Measurements from ENCODE around the gene SPATA6L. TPM values are rescaled to one million over a fixed set of nuclear protein-coding genes. Genes with fewer than 3 reads are reported as not detected.

The SPATA6L gene
- total and polyA plus RNA-seq, 2 of the 13 experiments (the other 11 are each of a cell fraction or from before 2014, with no cell fraction given), result 1.1 to 1.9 TPM

DNA sequence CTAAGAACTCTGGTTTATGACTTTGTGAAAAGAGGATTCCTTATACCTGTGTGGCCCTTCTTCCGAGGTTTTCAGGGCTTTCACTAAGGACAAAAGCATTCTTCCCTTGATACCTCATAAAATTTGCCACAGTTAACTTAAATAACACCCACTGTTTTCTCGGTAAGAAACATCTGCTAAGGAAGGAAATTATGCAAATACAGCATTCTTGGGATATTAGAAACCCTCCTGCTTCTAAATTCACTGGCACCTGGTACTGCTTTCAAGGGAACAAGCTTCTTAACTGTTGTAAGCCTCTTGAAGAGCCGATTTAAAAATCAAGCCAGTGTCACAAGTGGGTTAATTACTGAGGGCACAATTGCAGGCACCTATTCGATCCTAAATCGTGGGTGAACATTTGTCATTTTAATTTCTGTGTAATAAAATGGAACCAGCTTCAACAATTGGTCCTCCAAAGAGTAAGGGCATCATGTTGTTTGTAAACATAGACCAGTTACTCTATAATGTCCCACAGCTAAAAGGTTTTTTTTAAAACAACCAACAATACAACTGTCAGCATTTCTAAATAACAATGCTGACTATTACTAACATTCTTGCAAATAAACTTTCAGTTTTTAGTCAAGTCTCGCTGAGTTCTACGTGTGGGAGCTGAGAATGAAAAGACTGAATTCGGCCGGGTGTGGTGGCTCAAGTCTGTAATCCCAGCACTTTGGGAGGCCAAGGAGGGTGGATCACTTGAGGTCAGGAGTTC lies 48.2 kb upstream of the SPATA6L start:
- H3K79me2 ChIP-seq (ENCODE audit: insufficient read depth, low read length), result no peaks in the 10 kb centered on the region
- CTCF ChIA-PET (ENCODE audit: low intra/inter-chr PET ratio, low total read pairs), result no interaction called here
- no peak overlapping the region for H2AFZ ChIP-seq (ENCODE audit: low read length)
- no peaks in the 10 kb centered on the region for H3K27me3 ChIP-seq (ENCODE audit: control insufficient read depth in 1 of 2, insufficient read depth in 2 of 2, low read length in 2 of 2)
- no peaks in the 10 kb centered on the region for H3K4me1 ChIP-seq (ENCODE audit: insufficient read depth, low read length)
- peaks cover 19 to 77% of the 10 kb centered on the region in 2 experiments for H3K36me3 ChIP-seq (replicated peaks in 1 of 2; ENCODE audit: control insufficient read depth in 1 of 2, insufficient read depth in 2 of 2, low read length in 2 of 2)
- H3K9me3 ChIP-seq (ENCODE audit: low read length), result no peaks in the 10 kb centered on the region
- FAIRE-seq, result no peak
- no peak overlapping the region for H3K27ac ChIP-seq (ENCODE audit: extremely low read length, insufficient read depth, low read length)
- no peak for DNase-seq (ENCODE audit: low spot score)
- BruUV-seq (replicated peaks), result no TSS peak
- H4K20me1 ChIP-seq (ENCODE audit: insufficient read depth, low read length), result no peaks in the 10 kb centered on the region
- 95% methylated on average over 9 of the region's 9 CpGs for WGBS (ENCODE audit: low lambda C conversion rate)
- no peak overlapping the region for H3K9ac ChIP-seq (ENCODE audit: insufficient read depth, low read depth, low read length)
- in situ Hi-C loops (cut with HindIII; ENCODE audit: extremely low pct_ligation_motif_present, low pct_unique_long_range_greater_than_20kb), result no loop called here
- POLR2A ChIA-PET, result no interaction called here
- TF ChIP-seq MAFK (conservative IDR thresholded peaks at IDR 0.05 in 1 of 2, IDR thresholded peaks at IDR 0.05 in 1 of 2; ENCODE audit: low read length in 2 of 2) (peak in 1 of 2 experiments; percentile 59; a peak in 2 of 4 replicates), ZNF792 (CRISPR knock-in tag; IDR thresholded peaks at IDR 0.05) (no peak), EHMT2 (IDR thresholded peaks at IDR 0.05; ENCODE audit: borderline replicate concordance, low read depth, low read length) (no peak), ZNF235 (CRISPR knock-in tag; IDR thresholded peaks at IDR 0.05; ENCODE audit: borderline replicate concordance) (no peak), MAFF (IDR thresholded peaks at IDR 0.05; ENCODE audit: low read depth, low read length) (peak; percentile 29; the same call in 1 of the 2 replicates), RFX5 (IDR thresholded peaks at IDR 0.05; ENCODE audit: low read depth, low read length) (no peak), NCOA1 (CRISPR knock-in tag; IDR thresholded peaks at IDR 0.05) (no peak), GTF2F1 (IDR thresholded peaks at IDR 0.05; ENCODE audit: low read length) (no peak)
- TF ChIP-seq, protein P1, sequence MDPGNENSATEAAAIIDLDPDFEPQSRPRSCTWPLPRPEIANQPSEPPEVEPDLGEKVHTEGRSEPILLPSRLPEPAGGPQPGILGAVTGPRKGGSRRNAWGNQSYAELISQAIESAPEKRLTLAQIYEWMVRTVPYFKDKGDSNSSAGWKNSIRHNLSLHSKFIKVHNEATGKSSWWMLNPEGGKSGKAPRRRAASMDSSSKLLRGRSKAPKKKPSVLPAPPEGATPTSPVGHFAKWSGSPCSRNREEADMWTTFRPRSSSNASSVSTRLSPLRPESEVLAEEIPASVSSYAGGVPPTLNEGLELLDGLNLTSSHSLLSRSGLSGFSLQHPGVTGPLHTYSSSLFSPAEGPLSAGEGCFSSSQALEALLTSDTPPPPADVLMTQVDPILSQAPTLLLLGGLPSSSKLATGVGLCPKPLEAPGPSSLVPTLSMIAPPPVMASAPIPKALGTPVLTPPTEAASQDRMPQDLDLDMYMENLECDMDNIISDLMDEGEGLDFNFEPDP (CRISPR knock-in tag; conservative IDR thresholded peaks at IDR 0.05), result no peak
- ATAC-seq, result no peak
- no peak overlapping the region for H3K4me3 ChIP-seq (replicated peaks in 1 of 3; ENCODE audit: insufficient read depth in 1 of 3, low read depth in 2 of 3, low read length in 3 of 3)
- intact Hi-C loops (cut with micrococcal nuclease; ENCODE audit: unreplicated experiment), result no loop called here
- H3K4me2 ChIP-seq (ENCODE audit: low read depth, low read length), result no peak overlapping the region

All from HepG2 (cell line).